Caco-2 (cell line): ENCODE data around the gene TACC2. TPM values are rescaled to one million over a fixed set of nuclear protein-coding genes. Genes with fewer than 3 reads are reported as not detected.

Experiments used
- BruUV-seq: library from RNA; stranded (reverse); fragments of 400-500 nt; replicated peaks from 2 replicates; lab custom pipeline; 2021; lab: Mats Ljungman, UMichigan
- CTCF ChIA-PET: fragments of 300-600 bp; sonication (Branson Sonifier 250); formaldehyde crosslinking; loops from one replicate; lab custom pipeline; 2022; ENCODE audit warnings: antibody characterized with exemption; lab: Charles Lee
- POLR2A ChIA-PET: fragments of 300-600 bp; sonication (Branson Sonifier 250); formaldehyde crosslinking; loops from one replicate; lab custom pipeline; 2022; ENCODE audit warnings: antibody characterized with exemption; lab: Charles Lee
- DNase-seq, 2 experiments: peaks; one replicate each; pipeline versions ENCODE4 v3.0.0 to v3.0.0-alpha.2; 2020 to 2022
- H3K27me3 ChIP-seq: replicated peaks from 2 replicates; pipeline ENCODE4 v1.6.0; 2011; ENCODE audit warnings: low read length; ENCODE audit not compliant: control insufficient read depth, insufficient read depth
- H3K36me3 ChIP-seq: 2 replicates; pipeline ENCODE4 v1.5.1; 2011; ENCODE audit warnings: low read length; ENCODE audit not compliant: control insufficient read depth, insufficient read depth
- H3K4me1 ChIP-seq: fragments of 250-450 bp; sonication (Bioruptor Pico); 2 replicates; pipeline ENCODE4 v1.5.1; 2020; ENCODE audit warnings: mild to moderate bottlenecking
- H3K4me3 ChIP-seq: 2 replicates; pipeline ENCODE4 v1.5.1; 2011; ENCODE audit warnings: low read depth, mild to moderate bottlenecking, control low read depth, low read length
- H3K9me3 ChIP-seq: fragments of 250-450 bp; sonication (Bioruptor Pico); 2 replicates; pipeline ENCODE4 v1.5.1; 2020; ENCODE audit warnings: mild to moderate bottlenecking, moderate library complexity
- H3K27ac Mint-ChIP-seq: one replicate; pipeline ENCODE4 v1.8.0; 2022; ENCODE audit warnings: mixed read lengths; ENCODE audit not compliant: unreplicated experiment
- H3K27me3 Mint-ChIP-seq: one replicate; pipeline ENCODE4 v1.8.0; 2022; ENCODE audit warnings: mixed read lengths; ENCODE audit not compliant: insufficient read depth, unreplicated experiment
- H3K36me3 Mint-ChIP-seq: one replicate; pipeline ENCODE4 v1.8.0; 2022; ENCODE audit warnings: mild to moderate bottlenecking, mixed read lengths; ENCODE audit not compliant: insufficient read depth, unreplicated experiment
- H3K4me1 Mint-ChIP-seq: one replicate; pipeline ENCODE4 v1.8.0; 2022; ENCODE audit warnings: low read depth, mixed read lengths; ENCODE audit not compliant: unreplicated experiment
- H3K4me3 Mint-ChIP-seq: one replicate; pipeline ENCODE4 v1.8.0; 2022; ENCODE audit warnings: mild to moderate bottlenecking, moderate library complexity, mixed read lengths; ENCODE audit not compliant: unreplicated experiment
- H3K9me3 Mint-ChIP-seq: one replicate; pipeline ENCODE4 v1.8.0; 2022; ENCODE audit warnings: mixed read lengths; ENCODE audit not compliant: unreplicated experiment
- intact Hi-C: fragments of 100-400 bp; cut with micrococcal nuclease; formaldehyde crosslinking; loops from one replicate; pipeline ENCODE4 v1.10.0; 2022; ENCODE audit not compliant: unreplicated experiment
- total RNA-seq: library from RNA; stranded (reverse); gene quantifications from 2 replicates; pipeline ENCODE4 v1.2.3, GENCODE V29; 2022
- TF ChIP-seq, protein P1 (sequence below), 2 experiments: fragments of 200-600 bp in 1 of 2; IDR thresholded peaks; 1 replicate in 1 of 2; 2 replicates in 1 of 2; pipeline versions ENCODE4 v1.5.1 to v1.8.0; 2011 to 2022; ENCODE audit warnings: antibody characterized with exemption in 1 of 2, control low read depth in 1 of 2, inconsistent platforms in 1 of 2, low read depth in 1 of 2, low read length in 1 of 2, mild to moderate bottlenecking in 1 of 2, moderate library complexity in 1 of 2; ENCODE audit not compliant: insufficient read depth in 1 of 2, severe bottlenecking in 1 of 2, unreplicated experiment in 1 of 2

TACC2 gene
- total RNA-seq, 1 experiment from 2014 or later = 117 TPM

DNA sequence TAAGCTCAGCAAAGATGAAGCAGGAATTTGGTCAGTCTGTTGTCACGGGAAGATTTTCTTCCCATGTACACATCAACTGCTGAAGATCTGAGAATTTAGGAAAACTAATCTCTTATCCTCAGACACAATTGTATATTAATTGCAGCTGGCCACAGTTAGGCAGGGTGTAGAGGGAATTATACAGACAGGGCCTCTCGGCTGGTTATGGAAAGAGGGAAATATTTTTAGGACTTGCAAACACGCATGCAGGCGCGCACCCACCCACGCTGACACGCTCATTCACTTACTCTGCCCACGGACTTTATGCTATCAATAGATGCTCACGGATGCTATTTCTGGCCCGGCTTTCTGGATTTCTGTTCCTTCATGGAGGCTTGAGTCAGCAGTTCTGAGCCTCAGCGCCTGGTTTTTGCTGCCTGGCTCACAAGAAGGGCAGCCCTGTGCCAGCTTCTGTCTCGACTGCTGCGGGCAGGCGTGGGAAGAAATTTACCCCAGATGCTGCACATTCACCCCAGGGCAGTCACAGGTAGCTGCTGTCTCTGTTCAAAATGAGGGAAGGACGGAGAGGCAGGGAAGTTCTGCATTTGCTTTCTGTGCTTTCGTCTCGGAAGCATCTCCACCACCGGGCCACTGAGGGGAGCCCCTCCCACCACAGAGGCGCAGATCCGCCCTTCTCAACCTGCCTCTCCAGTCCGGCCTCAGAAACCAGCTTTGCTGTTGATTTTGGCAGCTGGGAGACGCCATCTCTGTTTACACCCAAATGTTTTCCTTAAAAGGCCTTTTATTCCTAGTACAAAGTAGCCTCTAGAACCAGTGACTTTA lies 165.8 kb downstream of the TACC2 start:
- H3K36me3 Mint-ChIP-seq = peaks cover 50% of the 10 kb centered on the region
- no peak overlapping the region for H3K27ac Mint-ChIP-seq
- intact Hi-C loops = no loop called here
- no peak for DNase-seq
- ChIA-PET POLR2A (interaction anchor here (0.7 kb wide), 1 partner anchor 202 kb away, joined by 4 read pairs; no protein-coding TSS in a partner anchor), CTCF (no interaction called here)
- no peaks in the 10 kb centered on the region for H3K9me3 ChIP-seq
- H3K27me3 ChIP-seq = no peaks in the 10 kb centered on the region
- H3K4me3 Mint-ChIP-seq = no peak overlapping the region
- TF ChIP-seq, protein P1, sequence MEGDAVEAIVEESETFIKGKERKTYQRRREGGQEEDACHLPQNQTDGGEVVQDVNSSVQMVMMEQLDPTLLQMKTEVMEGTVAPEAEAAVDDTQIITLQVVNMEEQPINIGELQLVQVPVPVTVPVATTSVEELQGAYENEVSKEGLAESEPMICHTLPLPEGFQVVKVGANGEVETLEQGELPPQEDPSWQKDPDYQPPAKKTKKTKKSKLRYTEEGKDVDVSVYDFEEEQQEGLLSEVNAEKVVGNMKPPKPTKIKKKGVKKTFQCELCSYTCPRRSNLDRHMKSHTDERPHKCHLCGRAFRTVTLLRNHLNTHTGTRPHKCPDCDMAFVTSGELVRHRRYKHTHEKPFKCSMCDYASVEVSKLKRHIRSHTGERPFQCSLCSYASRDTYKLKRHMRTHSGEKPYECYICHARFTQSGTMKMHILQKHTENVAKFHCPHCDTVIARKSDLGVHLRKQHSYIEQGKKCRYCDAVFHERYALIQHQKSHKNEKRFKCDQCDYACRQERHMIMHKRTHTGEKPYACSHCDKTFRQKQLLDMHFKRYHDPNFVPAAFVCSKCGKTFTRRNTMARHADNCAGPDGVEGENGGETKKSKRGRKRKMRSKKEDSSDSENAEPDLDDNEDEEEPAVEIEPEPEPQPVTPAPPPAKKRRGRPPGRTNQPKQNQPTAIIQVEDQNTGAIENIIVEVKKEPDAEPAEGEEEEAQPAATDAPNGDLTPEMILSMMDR (IDR thresholded peaks at IDR 0.05; ENCODE audit: insufficient read depth in 1 of 2, low read depth in 1 of 2, low read length in 1 of 2, severe bottlenecking in 1 of 2, unreplicated experiment in 1 of 2) = no peak
- no TSS peak for BruUV-seq
- H3K9me3 Mint-ChIP-seq = no peaks in the 10 kb centered on the region
- H3K4me3 ChIP-seq = no peak overlapping the region
- H3K27me3 Mint-ChIP-seq = no peaks in the 10 kb centered on the region
- no peaks in the 10 kb centered on the region for H3K4me1 Mint-ChIP-seq
- peaks cover 2% of the 10 kb centered on the region; the same call in 1 of the 2 replicates for H3K36me3 ChIP-seq
- no peaks in the 10 kb centered on the region for H3K4me1 ChIP-seq

DNA sequence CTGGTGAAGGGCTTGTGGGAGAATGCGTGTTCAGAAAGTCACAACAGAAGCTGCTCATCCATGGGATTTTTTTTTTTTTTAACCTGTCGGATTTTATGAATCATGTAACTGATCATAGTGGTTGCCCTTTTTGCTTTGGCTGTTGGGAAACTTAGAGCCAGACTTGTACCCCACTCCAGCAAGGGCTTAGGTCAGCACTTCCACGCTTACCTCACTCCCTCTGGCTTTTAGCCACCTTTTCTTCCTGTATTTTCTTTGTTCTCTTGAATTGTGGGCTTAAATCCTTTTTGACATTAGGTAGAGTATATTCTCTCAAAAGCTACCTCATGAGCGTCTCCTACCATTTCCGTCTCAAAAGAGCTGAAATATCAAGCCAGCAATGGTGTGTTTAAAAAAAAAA lies 168.5 kb downstream of the TACC2 start:
- Histone ChIP-seq H3K27me3 (no peaks in the 10 kb centered on the region), H3K9me3 (no peaks in the 10 kb centered on the region), H3K4me3 (no peak overlapping the region), H3K4me1 (no peaks in the 10 kb centered on the region), H3K36me3 (peaks cover 1% of the 10 kb centered on the region; the same call in 1 of the 2 replicates)
- DNase-seq = no peak
- ChIA-PET CTCF (no interaction called here), POLR2A (no interaction called here)
- intact Hi-C loops = no loop called here
- Mint-ChIP-seq H3K27ac (no peak overlapping the region), H3K4me3 (no peak overlapping the region), H3K27me3 (no peaks in the 10 kb centered on the region), H3K4me1 (no peaks in the 10 kb centered on the region), H3K36me3 (peaks cover 55% of the 10 kb centered on the region), H3K9me3 (no peaks in the 10 kb centered on the region)
- no TSS peak for BruUV-seq
- TF ChIP-seq, protein P1 (IDR thresholded peaks at IDR 0.05; ENCODE audit: insufficient read depth in 1 of 2, low read depth in 1 of 2, low read length in 1 of 2, severe bottlenecking in 1 of 2, unreplicated experiment in 1 of 2) = no peak

DNA sequence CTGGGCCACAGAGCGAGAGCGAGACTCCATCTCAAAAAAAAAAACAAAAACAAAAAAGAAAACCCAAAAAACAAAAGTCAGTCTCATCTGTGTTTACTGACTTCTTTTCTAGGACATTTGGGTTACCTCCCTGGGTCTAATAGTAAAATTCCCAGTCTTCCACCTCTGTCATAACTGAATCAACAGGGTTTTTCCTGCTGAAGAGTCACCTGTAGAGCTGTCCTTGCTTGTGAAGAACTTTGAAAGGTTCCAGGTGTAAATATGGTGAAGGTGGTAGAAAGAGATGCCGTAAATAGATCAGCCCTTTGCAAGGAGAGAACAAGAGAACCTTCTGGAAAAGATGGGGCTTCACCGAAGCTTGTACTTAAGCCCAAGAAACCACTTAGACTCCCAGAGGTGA lies 169.4 kb downstream of the TACC2 start:
- CTCF ChIA-PET = no interaction called here
- Mint-ChIP-seq H3K36me3 (peaks cover 58% of the 10 kb centered on the region), H3K4me3 (no peak overlapping the region), H3K4me1 (no peaks in the 10 kb centered on the region), H3K27me3 (no peaks in the 10 kb centered on the region), H3K9me3 (no peaks in the 10 kb centered on the region), H3K27ac (no peak overlapping the region)
- no peak for DNase-seq
- no peaks in the 10 kb centered on the region for H3K9me3 ChIP-seq
- intact Hi-C loops = no loop called here
- H3K4me1 ChIP-seq = no peaks in the 10 kb centered on the region
- TF ChIP-seq, protein P1 (IDR thresholded peaks at IDR 0.05; ENCODE audit: insufficient read depth in 1 of 2, low read depth in 1 of 2, low read length in 1 of 2, severe bottlenecking in 1 of 2, unreplicated experiment in 1 of 2) = no peak
- POLR2A ChIA-PET = no interaction called here
- no TSS peak for BruUV-seq
- no peaks in the 10 kb centered on the region for H3K27me3 ChIP-seq
- no peak overlapping the region for H3K4me3 ChIP-seq
- peaks cover 1% of the 10 kb centered on the region; the same call in 1 of the 2 replicates for H3K36me3 ChIP-seq
